ENCODE measurements around the gene GPR183.

The GPR183 gene

DNA sequence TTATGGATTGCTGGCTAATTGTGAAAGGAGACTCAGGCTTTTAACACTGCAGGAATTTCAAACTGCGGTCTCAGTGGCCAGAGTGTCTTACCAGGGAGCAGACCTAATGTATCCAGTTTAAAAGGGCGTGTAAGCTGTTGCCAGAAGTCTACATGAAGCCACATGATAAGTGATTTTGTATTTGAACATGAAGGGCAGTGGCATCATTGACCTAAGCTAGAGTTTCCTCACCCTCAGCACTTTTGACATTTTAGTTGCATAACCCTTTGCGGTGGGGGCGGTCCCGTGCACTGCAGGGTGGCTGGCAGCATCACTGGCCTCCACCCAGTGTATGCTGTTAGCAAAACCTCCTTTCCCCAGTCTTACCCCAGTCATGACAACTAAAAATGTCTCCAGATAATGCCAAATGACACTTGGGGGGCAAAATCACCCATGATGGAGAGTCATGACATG is 25.4 kb downstream of the GPR183 start:
- TF ChIP-seq CTCF (conservative IDR thresholded peaks at IDR 0.05): no peak
- H3K27ac ChIP-seq: no peak overlapping the region; the same call in 1 of the 2 replicates

GRCh38 chr13:99280166-99280565 is 27.0 kb downstream of the GPR183 start:
- no peak for TF ChIP-seq CTCF (conservative IDR thresholded peaks at IDR 0.05)
- H3K27ac ChIP-seq: no peak overlapping the region

- TF ChIP-seq CTCF (conservative IDR thresholded peaks at IDR 0.05): no peak
- H3K27ac ChIP-seq: no peak overlapping the region
Measured at GRCh38 chr13:99279637-99280036, 27.6 kb downstream of the GPR183 start.

- no peak for TF ChIP-seq CTCF (conservative IDR thresholded peaks at IDR 0.05)
- H3K27ac ChIP-seq: no peak overlapping the region
Measured at GRCh38 chr13:99278843-99279242, 28.4 kb downstream of the GPR183 start.

DNA sequence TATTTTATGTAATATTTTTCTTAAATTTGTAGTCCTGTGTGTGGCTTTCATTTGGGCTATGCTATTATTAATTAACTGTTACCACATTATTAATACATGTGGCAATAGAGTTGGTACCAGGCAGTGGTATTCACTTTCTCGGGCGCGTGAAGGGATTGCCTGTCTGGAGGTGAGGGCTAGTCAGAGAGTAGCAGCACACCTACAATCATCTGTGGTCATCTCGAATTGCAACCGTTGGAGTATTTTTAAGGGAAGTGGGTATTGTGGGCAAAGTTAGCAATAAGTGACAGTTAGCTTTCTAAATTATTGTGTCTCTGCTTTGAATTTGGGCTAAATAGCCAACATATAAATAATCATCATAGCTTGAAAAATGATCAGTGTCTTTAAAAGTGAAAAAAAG is 29.0 kb downstream of the GPR183 start:
- no peak for TF ChIP-seq CTCF (conservative IDR thresholded peaks at IDR 0.05)
- H3K27ac ChIP-seq: no peak overlapping the region

GRCh38 chr13:99277629-99278028 is 29.6 kb downstream of the GPR183 start:
- no peak overlapping the region for H3K27ac ChIP-seq
- TF ChIP-seq CTCF (conservative IDR thresholded peaks at IDR 0.05): no peak

- TF ChIP-seq CTCF (conservative IDR thresholded peaks at IDR 0.05): no peak
- H3K27ac ChIP-seq: no peak overlapping the region
Measured at GRCh38 chr13:99276706-99277105, 30.5 kb downstream of the GPR183 start.

DNA sequence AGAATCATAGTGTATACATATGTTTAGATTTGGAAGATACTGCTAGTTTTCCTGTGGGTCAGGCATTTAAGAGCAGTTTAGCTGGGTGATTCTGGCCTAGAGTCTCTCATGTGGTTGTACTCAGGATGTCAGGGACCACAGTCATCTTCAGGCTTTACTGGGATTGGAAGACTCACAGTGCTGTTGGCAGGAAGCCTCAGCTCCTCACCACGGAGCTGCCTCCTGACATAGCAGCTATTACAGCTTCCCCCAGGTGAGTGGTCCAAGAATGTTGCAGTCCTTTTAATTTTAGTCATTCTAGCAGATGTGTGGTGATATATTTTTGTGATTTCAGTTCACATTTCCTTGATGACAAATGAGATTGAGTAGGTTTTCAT is 32.1 kb downstream of the GPR183 start:
- TF ChIP-seq CTCF (conservative IDR thresholded peaks at IDR 0.05): no peak
- no peak overlapping the region for H3K27ac ChIP-seq

All from VCaP (cell line).